ENCODE measurements around the gene PBRM1. TPM values are rescaled to one million over a fixed set of nuclear protein-coding genes. Genes with fewer than 3 reads are reported as not detected.

PBRM1 gene
- total and polyA plus RNA-seq, 2 donors (not counting 1 experiment from before 2014, with no cell fraction given): 16.8 to 85.9 TPM

- peaks cover 46% of the 10 kb centered on the region for H3K4me1 Mint-ChIP-seq
- Histone ChIP-seq H3K4me2 (replicated peaks; ENCODE audit: low read depth, low read length, poor library complexity, severe bottlenecking) (peak overlapping the region; percentile 98), H3K36me3 (replicated peaks in 1 of 2; ENCODE audit: control extremely low read depth in 1 of 2, control insufficient read depth in 1 of 2, extremely low read depth in 1 of 2, insufficient read depth in 2 of 2, low read length in 1 of 2) (peaks cover 5 to 19% of the 10 kb centered on the region in 2 experiments), H2AFZ (ENCODE audit: insufficient read depth, low read depth, low read length, poor library complexity, severe bottlenecking) (peak overlapping the region; percentile 41), H3K9me3 (ENCODE audit: control extremely low read depth in 1 of 3, control insufficient read depth in 2 of 3, insufficient read depth in 1 of 3, low read length in 2 of 3) (no peaks in the 10 kb centered on the region), H3K27ac (ENCODE audit: low read length in 2 of 2) (peak overlapping the region; percentile 66 to 95), H4K20me1 (ENCODE audit: control insufficient read depth, insufficient read depth, low read length, poor library complexity, severe bottlenecking) (no peaks in the 10 kb centered on the region), H3K4me3 (ENCODE audit: control extremely low read depth in 1 of 5, extremely low read depth in 1 of 5, insufficient read depth in 1 of 5, low read depth in 2 of 5, low read length in 4 of 5) (peak overlapping the region in 2 of 5 experiments; percentile 75 to 79), H3K4me1 (ENCODE audit: control insufficient read depth in 2 of 2, insufficient read depth in 2 of 2, low read length in 2 of 2) (peaks cover 40 to 44% of the 10 kb centered on the region in 2 donors), H3K9ac (ENCODE audit: low read length) (peak overlapping the region; percentile 96), H3K27me3 (replicated peaks in 1 of 4; ENCODE audit: control extremely low read depth in 1 of 4, control insufficient read depth in 3 of 4, insufficient read depth in 4 of 4, low read length in 3 of 4) (no peaks in the 10 kb centered on the region), H3K79me2 (ENCODE audit: control insufficient read depth, insufficient read depth, low read length) (peaks cover 51% of the 10 kb centered on the region)
- ATAC-seq (ENCODE audit: low read depth) (no peak), DNase-seq (peak; percentile 53)
- WGBS (ENCODE audit: insufficient coverage): no CpG with 5 or more reads among the region's 4 CpGs
- peak overlapping the region; percentile 73 for H3K27ac Mint-ChIP-seq
- POLR2A ChIA-PET: no interaction called here
- peak overlapping the region; percentile 65 for H3K4me3 Mint-ChIP-seq
- no peak for TF ChIP-seq CTCF (IDR thresholded peaks at IDR 0.05)
- no peak for TF ChIP-seq EZH2 (IDR thresholded peaks at IDR 0.05; ENCODE audit: borderline replicate concordance, insufficient read depth, low read depth, low read length, poor library complexity, severe bottlenecking)
- H3K9me3 Mint-ChIP-seq (ENCODE audit: insufficient read depth): no peaks in the 10 kb centered on the region
- CTCF ChIA-PET: interaction anchor here (1.0 kb wide), 1 partner anchor 12 kb away, joined by 5 read pairs; no protein-coding TSS in a partner anchor
- intact Hi-C loops (cut with micrococcal nuclease): loop anchor here (2.0 to 10.0 kb wide), 4 partner anchors 63 to 733 kb away; partner anchors contain the start of genes ABHD14A, ABHD14B, DCP1A and NEK4
- no peaks in the 10 kb centered on the region for H3K27me3 Mint-ChIP-seq
These were observed 21.9 kb upstream of the PBRM1 start for GRCh38 chr3:52707585-52707984.
